HG02938 (cell line): ENCODE data around the gene COX6B1.
"Not testable (repeated sequence)": the region's sequence is repeated elsewhere in the genome, so short reads cannot be mapped to it uniquely, and the experiment has no call there.

Experiments used
- ATAC-seq: cut with Tn5 transposase; IDR thresholded peaks from one replicate; pipeline ENCODE4 v1.9.1; 2021; ENCODE audit warnings: mild to moderate bottlenecking, moderate library complexity; ENCODE audit not compliant: unreplicated experiment

COX6B1 gene

DNA sequence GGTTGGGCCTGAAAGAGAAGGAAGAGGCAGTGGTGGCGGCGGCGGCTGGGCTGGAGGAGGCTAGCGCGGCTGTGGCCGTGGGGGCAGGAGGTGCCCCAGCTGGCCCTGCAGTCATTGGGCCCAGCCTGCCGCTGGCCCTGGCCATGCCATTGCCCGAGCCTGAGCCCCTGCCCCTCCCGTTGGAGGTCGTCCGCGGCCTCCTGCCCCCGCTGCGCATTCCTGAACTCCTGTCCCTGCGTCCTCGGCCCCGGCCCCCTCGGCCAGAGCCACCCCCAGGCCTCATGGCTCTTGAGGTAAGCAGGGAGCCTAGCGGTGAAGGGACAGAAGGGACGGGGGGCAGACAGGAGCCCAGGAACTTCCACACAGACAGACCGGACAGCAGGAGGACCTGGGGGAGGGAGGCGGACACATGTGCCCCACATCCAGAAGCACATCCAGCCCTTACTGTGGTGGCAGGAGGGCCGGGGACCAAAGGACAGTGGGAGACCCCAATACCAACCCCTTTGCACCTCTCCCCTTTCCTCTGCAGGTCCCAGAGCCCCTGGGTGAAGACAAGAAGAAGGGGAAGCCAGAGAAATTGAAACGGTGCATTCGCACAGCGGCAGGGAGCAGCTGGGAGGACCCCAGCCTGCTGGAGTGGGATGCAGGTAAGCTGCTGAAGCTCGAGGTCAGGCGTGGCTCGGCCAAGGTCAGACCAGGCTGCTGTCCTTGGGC lies 14.2 kb upstream of the COX6B1 start:
- no peak for ATAC-seq

DNA sequence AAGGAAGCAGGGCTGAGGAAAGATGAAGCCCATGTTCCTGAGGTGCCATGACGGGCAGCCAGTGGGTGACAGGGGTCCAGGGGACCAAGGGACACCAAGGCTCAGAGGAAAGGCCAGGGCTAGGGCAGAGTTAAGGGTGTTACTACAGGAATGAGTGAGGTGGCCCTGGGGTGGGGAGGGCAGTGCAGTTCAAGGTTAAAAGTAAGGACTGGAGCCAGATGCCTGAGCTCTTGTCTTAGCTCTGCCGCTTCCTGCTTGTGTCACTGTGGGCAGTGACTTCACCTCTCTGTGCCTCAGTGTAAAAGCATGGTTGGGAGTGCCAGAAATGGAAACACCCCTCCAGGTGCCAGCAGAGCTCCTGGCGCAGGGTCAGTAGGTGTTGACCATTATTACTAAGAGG lies 11.5 kb upstream of the COX6B1 start:
- ATAC-seq, result no peak

DNA sequence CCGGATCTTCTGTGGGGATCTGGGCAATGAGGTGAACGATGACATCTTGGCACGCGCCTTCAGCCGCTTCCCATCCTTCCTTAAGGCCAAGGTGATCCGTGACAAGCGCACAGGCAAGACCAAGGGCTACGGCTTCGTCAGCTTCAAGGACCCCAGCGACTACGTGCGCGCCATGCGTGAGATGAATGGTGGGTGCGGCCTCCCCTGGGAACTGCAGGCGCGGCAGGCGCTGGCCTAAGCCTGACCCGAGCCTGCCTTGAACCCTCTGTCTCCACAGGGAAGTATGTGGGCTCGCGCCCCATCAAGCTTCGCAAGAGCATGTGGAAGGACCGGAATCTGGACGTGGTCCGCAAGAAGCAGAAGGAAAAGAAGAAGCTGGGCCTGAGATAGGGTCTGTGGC lies 11.0 kb upstream of the COX6B1 start:
- ATAC-seq, result no peak

DNA sequence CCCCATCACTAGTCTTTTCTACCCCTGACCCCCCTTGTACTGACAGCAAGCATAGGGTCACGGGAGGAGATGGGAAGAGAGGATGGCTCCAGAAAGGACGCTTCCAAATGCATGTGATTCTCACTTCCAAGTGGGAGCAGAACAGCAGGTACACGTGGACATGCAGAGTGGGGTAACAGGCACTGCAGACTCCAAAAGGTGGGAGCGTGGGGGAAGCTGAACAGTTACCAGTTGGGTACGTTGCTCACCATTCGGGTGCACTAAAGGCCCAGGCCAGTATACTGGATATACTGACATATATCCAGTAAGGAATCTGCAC lies 8.8 kb upstream of the COX6B1 start:
- ATAC-seq, result no peak

DNA sequence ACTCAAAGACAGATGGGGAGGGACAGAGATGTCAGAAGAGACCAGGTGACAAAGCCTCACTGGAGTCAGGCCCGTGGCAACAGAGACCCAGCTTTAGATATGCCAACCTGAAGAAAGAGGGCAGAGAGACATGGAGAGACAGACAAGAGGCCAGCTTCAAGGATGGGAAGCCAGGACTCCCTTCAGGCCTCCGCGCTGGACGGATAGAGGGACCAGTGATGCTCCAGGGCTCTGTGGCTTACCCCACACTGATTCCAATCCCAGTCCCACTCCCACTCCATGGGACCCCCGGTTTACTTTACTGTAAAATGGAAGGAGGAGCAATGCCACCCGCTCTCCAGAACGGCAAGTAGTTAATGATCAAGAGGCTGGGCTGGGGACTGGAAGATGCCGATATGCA lies 8.3 kb upstream of the COX6B1 start:
- no peak for ATAC-seq

DNA sequence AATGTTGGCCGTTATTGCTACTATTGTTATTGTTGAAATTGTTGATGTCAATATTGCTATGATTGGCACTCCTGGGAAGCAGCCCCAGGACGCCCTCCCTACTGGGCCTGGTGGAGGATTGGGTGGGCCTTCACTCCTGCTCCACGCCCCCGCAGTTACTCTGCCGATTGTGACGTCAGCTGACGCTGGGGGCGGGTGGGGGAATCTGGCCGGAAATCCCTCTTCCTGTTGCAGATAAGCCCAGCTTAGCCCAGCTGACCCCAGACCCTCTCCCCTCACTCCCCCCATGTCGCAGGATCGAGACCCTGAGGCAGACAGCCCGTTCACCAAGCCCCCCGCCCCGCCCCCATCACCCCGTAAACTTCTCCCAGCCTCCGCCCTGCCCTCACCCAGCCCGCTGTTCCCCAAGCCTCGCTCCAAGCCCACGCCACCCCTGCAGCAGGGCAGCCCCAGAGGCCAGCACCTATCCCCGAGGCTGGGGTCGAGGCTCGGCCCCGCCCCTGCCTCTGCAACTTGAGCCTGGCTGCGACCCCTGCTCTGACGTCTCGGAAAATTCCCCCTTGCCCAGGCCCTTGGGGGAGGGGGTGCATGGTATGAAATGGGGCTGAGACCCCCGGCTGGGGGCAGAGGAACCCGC lies 6.5 kb upstream of the COX6B1 start, which contains the start of gene ETV2:
Gene ETV2, plus strand, starts transcription at position 231 of the 637 bp plus-strand sequence. CDS start 716 bp downstream, outside the sequence.
- no peak for ATAC-seq

DNA sequence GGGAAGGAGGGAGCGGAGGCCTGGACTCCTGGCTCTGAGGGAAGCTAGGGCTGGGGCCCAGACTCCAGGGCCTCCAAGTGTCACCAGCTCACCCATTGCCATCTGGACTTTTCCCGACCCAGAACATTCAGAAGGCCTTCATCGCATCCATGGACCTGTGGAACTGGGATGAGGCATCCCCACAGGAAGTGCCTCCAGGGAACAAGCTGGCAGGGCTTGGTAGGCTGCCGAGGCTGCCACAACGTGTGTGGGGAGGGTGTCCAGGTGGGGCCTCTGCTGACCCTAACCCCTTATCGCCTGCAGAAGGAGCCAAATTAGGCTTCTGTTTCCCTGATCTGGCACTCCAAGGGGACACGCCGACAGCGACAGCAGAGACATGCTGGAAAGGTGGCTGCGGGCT lies 5.8 kb upstream of the COX6B1 start:
- ATAC-seq, result no peak

DNA sequence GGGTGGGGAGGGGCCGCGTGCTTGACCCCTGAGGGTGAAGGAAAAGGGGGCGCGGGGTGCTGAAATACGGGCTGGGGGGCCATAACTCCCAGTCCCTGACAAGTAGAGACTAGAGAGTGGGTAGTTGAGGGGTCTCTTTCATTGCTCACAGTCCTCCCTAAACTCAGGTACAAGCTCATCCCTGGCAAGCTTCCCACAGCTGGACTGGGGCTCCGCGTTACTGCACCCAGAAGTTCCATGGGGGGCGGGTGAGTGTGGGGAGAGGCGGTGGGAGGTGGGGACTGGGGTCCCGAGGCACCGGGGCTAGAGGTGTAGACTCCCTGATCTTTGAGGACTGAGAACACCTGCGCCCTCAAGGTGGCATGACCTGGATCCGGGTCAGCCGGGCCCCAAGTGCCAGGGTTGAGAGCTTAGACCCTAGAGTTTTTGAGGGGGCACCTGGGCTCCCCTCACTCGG lies 5.3 kb upstream of the COX6B1 start:
- ATAC-seq, result no peak

DNA sequence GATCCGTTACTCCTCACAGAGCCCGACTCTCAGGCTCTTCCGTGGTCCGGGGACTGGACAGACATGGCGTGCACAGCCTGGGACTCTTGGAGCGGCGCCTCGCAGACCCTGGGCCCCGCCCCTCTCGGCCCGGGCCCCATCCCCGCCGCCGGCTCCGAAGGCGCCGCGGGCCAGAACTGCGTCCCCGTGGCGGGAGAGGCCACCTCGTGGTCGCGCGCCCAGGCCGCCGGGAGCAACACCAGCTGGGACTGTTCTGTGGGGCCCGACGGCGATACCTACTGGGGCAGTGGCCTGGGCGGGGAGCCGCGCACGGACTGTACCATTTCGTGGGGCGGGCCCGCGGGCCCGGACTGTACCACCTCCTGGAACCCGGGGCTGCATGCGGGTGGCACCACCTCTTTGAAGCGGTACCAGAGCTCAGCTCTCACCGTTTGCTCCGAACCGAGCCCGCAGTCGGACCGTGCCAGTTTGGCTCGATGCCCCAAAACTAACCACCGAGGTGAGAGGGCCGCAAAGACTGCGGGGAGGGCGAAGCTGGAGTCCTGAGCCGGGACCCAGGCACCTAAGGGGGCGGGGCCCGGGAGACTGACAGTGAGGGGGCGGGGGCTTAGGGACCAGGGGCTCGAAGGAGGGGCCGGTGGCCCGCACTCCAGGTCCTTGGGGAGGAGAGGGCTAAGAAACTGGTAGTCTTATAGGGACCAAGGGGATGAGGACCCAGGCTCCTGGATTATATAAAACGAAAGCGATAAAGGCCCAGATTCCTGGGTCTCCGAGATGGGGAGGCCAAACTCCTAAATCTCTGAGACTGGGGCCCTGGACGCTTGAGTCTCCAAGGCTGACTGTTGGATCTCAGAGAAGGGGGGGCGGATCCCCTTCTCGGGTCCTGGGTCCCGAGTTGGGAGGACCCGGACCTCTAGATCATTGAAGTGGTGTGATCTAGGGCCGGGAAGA lies 4.6 kb upstream of the COX6B1 start:
- peak; percentile 30 for ATAC-seq

DNA sequence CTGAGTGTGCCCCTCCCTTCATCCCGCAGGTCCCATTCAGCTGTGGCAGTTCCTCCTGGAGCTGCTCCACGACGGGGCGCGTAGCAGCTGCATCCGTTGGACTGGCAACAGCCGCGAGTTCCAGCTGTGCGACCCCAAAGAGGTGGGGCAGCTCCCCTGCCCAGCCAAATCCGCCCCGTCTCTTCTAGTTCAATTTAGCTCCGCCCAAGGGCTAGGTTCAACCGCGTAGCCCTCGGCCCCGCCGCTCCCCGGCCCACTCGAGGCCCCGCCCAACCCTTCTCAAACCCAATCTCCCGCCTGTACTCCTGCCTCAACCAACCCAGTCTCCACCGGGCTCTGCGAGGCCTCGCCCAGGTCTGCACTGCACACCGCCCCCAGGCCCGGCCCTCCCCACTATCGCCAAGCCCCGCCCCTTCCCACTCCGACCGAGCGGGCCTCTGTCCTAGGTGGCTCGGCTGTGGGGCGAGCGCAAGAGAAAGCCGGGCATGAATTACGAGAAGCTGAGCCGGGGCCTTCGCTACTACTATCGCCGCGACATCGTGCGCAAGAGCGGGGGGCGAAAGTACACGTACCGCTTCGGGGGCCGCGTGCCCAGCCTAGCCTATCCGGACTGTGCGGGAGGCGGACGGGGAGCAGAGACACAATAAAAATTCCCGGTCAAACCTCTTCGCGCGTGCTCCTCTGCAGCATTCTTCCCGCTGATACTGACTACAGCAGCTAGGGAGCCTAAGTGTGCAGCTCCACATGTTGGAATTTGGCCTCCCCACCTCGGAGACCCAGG lies 3.7 kb upstream of the COX6B1 start:
- peak; percentile 64 for ATAC-seq

DNA sequence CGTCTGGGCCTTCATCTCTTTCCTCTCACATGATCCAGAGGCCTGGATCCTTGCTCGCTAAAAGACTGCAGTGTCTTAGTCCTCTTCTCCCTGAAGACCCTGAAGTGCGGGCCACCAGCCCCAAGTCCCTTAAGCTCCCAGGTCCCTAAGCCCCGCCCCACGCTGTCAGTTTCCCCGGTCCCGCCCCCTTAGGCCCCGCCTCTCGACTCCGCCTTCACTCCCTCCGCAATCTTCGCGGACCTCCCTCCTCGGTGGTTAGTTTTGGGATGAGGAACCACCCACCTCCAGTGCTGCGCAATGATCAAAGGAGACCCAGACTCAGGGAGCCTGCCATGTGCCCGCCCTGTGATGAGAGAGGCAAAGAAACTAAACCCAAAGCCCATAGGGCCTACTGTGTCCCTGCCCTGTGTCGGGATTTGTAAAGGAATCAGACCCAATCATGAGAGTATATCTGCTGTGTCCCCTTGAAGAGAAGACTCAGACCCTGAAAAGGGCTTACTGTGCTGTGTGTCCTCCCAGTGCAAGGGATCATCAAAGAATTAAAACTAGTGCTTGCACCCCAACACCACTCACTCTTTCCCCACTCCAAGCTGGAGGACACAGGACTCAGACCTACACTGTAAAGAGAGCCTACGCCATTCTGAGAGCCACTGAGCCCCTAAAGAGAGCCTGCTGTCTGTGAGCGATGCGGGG lies 3.0 kb upstream of the COX6B1 start:
- ATAC-seq, result no peak

DNA sequence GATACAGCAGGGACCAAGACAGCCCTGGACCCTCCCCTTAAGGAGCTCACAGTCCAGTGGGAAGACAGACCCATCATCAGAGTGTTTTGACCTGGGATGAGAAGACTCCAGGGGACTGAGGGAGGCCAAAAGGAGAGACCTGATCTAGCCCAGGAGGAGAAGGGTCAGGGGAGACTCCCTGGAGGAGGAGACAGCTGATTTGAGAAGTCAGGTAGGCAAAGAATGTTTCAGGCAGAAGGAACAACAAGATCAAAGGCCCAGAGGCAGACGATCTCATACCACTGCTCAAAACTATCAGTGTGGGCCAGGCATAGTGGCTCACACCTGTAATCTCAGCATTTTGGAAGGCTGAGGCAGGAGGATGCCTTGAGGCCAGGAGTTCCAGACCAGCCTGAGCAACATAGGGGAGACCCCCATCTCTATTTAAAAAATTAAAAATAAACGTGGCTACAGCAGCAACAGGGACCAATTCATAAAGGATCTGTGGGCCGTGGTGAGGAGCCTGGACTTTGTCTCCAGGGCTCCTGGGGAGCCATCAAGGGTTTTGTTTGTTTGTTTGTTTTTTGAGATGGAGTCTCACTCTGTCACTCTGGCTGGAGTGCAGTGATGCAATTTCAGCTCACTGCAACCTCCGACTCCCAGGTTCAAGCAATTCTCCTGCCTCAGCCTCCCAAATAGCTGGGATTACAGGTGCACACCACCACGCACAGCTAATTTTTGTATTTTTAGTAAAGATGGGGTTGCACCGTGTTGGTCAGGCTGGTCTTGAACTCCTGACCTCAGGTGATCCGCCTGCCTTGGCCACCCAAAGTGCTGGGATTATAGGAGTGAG lies 2.2 kb upstream of the COX6B1 start:
- no peak for ATAC-seq

DNA sequence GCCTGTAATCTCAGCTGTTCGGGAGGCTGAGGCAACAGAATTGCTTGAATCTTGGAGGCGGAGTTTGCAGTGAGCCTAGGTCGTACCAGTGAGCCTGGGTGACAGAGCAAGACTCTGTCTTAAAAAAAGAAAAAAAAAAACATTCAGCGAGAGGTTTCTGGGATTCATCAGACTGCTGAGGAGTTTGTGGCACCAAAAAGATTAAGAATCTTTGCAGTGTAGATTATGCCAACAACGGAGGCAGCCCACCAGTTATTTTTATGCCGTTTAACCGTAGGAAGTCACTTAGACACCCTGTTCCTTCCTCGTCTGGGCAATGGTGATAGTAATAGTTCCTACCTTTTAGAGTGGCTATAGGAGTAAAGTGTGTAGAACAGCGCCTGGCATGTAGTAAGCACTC lies 2.5 kb downstream of the COX6B1 start:
- no peak for ATAC-seq

DNA sequence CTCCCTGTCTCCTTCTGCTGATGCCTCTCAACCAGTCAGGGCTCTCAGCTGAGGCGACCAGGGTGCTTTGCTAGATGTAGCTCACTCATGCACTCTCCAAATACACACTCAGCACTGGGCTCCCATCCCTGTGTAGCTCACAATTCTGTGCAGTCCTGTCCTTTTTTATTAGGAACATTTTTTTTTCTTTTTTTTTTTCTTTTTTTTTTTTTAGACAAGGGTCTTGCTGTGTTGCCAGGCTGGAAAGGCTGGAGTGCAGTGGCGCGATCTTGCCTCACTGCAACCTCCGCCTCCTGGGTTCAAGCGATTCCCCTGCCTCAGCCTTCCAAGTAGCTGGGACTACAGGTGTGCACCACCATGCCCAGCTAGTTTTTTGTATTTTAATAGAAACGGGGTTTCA lies 6.7 kb downstream of the COX6B1 start:
- not testable (repeated sequence) for ATAC-seq

DNA sequence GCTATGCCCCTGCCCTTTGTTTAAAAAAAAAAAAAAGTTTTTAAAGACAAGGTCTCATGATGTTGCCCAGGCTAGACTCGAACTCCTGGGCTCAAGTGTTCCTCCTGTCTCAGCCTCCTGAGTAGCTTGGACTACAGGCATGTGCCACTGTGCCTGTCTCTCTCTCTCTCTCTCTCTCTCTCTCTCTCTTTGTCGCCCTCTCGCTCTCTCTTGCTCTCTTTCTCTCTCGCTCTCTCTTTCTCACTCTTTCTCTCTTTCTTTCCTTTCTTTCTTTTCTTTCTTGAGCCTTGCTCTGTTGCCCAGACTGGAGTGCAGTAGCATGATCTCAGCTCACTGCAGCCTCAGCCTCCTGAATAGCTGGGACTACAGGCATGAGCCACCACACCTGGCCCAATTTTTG lies 7.5 kb downstream of the COX6B1 start:
- no peak for ATAC-seq

DNA sequence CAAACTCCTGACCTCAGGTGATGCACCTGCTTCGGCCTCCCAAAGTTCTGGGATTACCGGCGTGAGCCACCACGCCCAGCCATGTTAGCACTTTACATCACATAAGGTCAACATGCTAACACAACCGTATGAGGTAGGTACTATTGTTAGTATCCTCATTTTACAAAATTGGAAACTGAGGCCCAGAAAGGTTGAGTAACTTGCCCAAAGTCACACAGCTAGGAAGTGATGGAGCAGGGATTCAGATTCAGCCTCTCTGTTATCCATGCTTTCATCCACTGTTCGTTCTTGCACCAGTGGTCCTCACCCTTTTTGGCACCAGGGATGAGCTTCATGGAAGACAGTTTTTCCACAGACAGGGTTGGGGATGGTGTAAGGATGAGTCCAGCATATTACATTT lies 8.6 kb downstream of the COX6B1 start:
- ATAC-seq, result no peak

DNA sequence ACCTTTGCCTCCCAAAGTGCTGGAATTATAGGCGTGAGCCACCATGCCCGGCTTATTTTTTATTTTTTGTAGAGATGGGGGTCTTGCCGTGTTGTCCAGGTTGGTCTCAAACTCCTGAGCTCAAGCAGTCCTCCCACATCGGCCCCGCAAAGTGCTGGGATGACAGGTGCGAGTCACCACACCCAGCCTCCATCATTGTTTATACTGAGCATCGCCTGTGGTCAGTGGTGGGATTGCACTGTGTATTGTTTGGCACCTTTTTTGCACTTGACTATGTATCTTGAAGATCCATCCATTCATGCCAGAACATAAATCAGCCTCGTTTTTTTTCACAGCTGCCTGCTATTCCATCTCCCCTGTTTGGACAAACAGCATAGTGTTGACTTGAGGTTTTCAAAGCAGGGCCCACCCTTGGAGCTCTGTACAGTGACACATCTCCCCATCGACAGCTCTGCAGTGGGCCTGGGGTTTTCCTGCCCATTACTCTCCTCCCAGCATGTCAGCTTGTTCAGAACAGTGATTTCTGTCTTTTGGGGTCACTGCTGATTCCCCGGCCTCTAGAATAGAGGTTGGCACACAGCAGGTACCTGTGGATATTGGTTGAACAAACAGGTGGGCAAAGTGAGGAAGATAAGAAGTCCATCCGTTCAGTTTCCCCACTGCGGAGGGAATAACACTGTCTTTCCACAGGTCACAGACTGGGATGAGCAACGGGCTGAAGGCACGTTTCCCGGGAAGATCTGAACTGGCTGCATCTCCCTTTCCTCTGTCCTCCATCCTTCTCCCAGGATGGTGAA lies 10.0 kb downstream of the COX6B1 start:
- ATAC-seq, result no peak

DNA sequence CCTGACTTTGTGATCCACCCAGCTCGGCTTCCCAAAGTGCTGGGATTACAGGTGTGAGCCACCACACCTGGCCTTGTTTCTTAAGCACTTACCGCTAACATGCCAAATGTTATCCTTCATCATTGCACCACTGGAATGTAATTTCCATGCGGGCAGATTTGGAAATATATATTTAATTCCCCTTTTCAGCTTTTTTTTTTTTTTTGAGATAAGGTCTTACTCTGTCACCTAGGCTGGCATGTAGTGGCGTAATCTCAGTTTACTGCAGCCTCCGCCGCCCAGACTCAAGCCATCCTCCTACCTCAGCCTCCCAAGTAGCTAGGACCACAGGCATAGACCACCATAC lies 13.8 kb downstream of the COX6B1 start:
- ATAC-seq, result no peak

DNA sequence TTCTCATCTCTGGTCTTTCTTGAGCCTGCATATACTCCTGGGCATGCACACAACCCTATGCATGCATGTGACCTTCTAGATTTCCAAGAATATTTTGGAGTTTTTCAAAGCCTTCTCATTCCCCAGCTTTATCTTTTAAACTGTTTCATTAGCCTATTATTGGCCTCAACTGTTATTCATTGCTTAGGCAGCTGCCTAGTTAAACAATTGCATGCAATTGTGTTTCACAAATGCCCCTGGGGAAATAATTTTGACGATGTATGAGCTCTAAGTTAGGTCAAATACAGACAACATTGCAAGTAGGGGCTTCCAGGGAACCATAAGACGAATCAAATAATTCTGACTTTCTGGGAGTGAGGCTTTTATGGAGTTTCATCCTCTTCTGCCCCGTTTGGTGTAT lies 15.9 kb downstream of the COX6B1 start:
- ATAC-seq, result no peak
